Hematopoietic multipotent progenitor cell treated with erythropoietin and hydrocortisone succinate and interleukin-3 and kit ligand, for 17 days (in vitro differentiated cells): ENCODE measurements around the gene SCO2.

ENCODE experiments used
- DNase-seq: peaks from one replicate; pipeline ENCODE4 v3.0.0-alpha.2; 2015; ENCODE audit warnings: low spot score

The SCO2 gene

DNA sequence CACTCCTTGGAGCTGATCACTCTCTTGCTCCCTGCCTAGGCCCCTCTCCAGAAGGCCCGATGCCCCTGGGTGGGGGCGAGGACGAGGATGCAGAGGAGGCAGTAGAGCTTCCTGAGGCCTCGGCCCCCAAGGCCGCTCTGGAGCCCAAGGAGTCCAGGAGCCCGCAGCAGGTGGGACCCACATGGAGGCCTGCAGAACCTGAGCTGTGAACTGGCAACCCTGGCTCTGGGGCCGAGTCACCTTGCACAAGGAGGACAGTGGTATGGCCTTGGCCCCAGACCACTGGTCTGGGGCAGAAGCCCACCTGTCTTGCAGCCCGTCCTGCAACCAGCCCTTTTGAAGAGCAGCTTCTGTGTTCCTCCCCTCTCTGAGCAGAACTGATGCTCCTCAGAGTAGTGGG is 6.2 kb downstream of the SCO2 start:
- DNase-seq = no peak

DNA sequence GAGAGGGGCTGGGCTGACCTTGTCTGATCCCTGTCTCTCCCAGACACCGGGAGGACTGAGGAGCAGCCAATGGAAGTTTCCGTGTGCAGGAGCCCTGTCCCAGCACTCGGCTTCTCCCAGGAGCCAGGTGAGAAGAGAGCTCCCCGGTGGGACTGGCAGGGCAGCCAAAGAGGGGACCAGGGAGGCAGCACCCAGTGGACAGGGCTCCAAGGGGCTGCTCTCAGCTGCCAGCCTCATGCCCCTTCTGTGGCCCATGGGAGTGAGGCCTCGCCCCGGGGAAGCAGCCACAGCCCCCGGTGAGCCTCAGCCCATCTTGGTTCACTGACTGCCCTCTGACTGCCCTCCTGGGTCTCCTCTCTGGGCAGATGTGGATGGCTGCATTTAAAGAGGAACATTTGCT is 6.8 kb downstream of the SCO2 start:
- no peak for DNase-seq

DNA sequence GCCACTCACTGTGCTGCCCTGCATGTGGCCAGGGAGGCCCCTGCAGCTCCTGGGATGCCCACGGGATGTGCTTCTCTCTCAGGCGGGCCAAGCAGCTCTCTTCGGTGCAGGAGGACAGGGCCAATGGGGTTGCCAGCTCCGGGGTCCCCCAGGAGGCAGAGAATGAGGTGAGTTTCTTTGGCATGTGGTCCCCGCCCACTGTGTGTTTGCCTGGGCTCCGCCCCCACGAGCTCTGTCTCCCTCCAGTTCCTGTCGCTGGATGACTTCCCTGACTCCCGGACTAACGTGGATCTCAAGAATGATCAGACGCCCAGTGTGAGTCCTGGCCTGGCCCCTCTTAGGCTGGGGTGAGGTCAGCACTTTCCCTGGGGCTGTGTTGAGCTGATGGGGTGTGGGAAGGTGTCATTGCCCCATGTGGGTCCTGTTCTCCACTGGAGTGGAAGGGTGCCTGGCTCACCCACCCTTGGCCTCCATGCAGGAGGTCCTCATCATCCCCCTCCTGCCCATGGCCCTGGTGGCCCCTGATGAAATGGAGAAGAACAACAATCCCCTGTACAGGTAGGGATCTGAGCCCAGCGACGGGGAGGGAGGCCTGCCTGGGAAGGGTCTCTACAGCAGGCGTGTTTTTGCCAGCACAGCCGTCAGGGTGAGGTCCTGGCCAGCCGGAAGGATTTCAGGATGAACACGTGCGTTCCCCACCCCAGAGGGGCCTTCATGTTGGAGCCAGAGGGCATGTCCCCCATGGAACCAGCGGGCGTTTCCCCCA is 7.7 kb downstream of the SCO2 start:
- DNase-seq = no peak

DNA sequence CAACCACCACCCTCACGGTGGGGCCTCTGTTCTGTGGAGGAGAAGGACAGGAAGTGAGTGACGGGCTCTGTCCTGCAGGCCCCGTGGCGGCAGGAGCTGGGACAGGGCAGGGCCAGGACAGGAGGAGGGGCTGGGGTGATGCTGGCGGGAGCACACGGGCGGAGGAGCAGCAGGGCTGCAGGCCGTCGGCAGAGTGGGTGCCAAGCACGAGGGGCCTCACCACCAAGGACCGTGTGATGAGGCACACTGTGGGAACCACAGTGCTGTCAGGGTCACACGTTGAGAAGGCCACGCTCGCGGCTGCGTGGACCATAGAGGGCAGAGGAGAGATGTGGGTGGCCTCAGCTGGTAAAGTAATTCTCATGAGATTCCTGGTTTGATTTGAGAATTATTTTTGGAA is 8.5 kb downstream of the SCO2 start:
- DNase-seq = no peak

DNA sequence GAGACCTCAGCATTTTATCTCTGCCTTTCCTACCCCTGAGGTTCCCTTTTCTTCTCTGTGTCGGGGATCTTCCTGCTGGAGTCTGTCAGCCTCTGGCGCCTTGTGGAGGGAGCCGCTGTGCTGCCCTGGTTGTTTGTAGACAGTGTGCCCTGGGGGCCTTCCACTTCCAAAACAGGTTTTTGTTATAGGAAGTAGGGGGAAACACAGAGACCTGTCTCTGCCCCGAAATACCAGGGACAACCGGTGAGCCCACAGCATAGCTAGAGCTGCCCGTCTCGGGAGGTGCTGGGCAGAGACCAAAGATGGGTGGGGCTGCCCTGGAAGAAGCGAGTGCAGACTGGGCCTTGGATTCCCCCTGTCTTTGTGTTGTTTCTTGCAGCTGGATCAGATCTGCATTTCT is 9.3 kb downstream of the SCO2 start:
- DNase-seq = no peak

DNA sequence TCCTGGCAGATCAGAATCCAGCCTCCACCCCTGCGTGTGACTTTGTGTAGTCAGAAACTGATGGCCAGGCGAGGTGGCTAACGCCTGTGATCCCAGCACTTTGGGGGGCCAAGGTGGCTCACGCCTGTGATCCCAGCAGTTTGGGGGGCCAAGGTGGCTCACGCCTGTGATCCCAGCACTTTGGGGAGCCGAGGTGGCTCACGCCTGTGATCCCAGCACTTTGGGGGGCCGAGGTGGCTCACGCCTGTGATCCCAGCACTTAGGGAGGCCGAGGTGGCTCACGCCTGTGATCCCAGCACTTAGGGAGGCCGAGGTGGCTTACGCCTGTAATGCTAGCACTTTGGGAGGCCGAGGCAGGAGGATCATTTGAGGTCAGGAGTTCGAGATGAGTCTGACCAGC is 12.2 kb downstream of the SCO2 start:
- DNase-seq = no peak

DNA sequence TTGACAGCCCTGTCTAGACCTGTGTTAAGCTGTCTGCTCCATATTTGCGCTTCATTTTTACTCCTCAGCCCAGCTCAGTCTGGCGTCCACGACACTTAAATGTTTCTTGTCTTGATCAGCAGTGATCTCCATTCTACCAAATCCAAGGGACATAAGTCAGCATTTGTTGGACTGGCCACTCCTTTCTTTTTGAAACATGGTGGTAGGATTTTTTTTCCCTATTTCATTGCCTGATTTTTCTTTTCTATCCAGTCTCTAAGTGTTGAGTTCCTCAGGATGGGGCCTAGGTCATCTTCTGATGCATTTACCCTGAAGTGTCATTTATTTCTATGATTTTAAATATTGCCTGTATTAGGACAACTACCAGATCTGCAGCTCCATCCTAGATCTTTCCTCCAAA is 16.5 kb downstream of the SCO2 start:
- no peak for DNase-seq

DNA sequence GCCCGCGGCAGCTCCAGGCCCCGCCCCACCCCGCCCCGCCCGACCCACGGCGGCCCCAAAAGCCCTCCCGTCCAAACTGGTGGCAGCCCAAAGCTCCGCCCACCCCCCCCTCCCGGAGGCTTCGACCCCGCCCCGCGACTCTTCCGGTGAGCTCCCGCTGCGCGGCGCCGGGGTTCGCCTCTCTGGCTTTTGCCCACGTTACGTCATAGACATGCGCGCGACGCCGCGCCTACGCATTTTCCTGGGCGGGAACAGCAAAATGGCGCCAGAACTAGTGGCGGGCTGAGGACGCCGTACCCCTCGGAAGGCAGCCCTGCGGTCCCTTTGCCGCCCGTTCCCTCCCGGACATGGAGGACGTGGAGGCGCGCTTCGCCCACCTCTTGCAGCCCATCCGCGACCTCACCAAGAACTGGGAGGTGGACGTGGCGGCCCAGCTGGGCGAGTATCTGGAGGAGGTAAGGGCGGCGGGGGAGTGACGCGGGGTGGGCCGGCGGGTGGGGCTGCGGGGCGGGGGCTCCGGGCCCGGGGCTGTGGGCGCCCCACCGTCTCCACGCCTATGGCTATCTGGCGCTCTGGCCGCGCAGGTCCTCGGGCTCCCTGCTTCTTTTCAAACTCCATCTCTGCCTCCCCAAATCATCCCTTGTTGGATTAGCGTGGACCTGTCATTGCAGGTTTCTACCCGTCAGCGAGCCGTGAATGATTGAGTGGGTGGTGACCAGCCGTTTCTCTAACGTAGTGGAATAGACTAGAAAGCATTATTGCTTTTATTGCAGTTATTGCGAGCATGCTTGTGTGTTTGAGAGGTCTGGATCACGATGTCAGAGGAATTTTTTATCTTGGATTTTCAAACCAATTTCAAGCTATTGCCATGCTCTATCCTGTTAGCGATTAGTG is 17.2 kb downstream of the SCO2 start, which contains the start of gene NCAPH2:
TSS of gene NCAPH2 (plus strand) at position 234 of the 894 bp plus-strand sequence. CDS start at position 348, 114 bp downstream.
- DNase-seq = peak; percentile 98

DNA sequence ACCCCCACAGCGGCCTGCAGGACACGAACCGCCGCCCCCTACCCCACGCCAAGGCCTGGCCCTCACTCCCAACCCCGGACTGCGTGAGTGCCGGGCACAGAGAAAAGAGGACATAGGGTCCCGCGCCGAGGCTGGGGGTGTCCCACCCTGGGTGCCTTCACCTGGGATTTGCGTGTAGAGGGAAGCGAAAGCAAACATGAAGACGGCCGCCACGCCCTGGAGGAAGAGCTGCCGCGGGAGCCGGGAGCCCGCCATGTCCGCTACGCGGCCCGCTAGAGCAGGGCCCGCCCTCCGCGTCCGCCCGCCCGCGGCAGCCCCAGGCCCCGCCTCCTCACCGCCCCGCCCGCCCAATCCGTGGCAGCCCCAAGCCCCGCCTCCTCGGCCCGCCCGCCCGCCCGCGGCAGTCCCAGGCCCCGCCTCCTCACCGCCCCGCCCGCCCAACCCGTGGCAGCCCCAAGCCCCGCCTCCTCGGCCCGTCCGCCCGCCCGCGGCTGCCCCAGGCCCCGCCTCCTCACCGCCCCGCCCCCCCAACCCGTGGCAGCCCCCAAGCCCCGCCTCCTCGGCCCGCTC is 17.9 kb downstream of the SCO2 start, which contains the start of gene LMF2:
TSS of gene LMF2 (minus strand) at position 282 of the 570 bp plus-strand sequence. CDS start at position 255, 27 bp downstream.
- no peak for DNase-seq

DNA sequence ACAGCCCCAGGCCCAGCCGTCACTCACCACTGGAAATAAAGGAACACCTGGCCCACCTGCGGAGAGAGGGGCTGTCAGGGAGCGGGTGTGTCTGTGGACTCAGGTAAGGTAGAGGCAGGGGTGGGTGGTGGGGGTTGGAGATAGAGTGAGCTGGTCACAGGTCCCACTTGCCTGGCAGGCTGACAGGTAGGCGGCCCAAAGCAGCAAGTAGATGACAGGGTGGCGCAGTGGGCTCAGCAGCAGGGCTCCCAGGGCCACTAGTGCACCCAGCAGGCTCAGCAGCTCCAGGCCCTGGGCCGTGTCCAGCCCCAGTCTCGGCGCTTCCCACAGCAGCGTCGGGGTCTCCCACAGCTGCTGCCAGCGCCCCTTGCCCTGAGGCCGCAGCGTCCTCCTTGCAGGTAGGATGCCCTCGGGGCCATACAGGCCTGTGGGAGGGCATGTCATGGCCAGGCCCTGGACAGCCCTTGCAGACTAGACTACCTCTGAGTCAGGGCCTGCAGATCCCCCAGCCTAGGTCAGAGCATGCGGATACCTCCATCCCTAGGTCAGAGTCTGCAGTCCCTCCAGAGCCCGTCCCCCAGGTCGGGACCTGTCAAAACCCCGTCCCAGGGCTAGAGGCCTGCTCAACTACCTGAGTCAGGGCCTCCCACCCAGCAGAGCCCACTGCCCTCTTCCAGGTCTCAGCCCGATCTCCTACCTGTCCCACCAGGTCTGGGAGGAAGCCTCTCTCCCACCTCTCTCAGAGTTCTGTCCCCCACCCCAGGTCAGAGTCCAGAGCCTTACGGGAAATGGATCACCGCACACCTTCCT is 18.6 kb downstream of the SCO2 start:
- DNase-seq = no peak

DNA sequence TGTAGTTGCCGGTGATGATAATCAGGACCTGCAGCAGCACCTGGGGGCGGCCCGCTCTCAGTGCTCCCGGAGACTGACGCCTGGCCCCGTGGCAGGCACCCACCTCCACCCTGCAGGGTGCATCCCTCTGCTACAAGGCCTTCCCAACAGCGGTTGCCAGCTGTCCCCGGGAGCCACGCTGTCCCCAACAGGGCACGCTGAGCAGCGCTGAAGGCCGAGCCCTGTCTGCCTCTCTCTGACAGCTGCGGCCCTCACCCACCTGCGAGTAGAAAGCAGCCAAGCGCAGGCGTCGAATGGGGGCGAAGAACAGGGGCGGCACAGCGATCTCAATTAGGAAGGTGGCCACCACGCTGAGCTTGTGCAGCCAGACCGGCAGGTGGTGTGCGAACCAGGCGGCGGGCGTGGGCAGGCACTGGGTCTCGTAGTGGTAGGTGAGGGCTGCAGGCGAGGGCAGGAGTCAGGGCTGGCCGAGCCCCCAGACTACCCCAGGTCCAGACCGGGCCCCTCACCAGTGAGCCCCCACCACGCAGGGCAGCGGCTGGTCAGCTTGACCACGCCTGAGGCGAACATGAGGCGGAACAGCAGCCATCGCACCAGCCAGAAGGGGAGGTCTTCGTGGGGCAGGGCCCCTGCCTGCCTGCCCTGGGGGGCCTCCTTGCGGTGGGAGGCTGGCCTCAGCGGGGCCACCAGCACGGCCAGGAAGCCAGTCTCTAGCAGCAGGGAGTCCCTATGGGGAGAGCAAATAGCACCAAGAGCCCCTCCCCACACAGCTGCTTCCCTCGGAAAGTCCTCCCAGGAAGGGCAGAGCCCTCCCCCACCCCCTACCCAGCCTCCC is 19.4 kb downstream of the SCO2 start:
- DNase-seq = no peak

DNA sequence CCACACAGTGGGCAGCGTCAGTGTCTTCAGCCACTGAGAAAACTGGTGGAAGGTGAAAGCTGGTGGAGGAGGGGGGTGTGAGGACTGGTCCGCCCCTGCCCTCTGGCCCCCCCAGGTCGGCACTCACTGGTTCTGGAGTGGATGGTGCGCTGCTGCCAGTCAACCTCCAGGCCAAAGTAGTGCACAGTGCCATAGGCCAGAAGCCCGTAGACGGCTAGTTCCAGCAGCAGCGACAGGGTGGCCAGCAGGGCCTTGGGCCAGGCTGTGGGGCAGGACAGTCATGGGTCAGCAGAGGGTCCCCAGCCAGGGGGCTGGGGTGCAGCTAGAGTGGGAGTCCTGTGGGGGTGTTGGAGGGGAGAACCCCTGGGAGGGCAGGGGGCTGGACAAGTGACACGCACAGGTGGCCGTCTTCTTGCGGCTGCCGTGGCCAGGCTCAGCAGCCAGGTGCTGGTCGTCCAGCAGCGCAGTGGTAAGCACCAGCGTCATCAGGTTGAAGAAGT is 20.1 kb downstream of the SCO2 start:
- DNase-seq = no peak

DNA sequence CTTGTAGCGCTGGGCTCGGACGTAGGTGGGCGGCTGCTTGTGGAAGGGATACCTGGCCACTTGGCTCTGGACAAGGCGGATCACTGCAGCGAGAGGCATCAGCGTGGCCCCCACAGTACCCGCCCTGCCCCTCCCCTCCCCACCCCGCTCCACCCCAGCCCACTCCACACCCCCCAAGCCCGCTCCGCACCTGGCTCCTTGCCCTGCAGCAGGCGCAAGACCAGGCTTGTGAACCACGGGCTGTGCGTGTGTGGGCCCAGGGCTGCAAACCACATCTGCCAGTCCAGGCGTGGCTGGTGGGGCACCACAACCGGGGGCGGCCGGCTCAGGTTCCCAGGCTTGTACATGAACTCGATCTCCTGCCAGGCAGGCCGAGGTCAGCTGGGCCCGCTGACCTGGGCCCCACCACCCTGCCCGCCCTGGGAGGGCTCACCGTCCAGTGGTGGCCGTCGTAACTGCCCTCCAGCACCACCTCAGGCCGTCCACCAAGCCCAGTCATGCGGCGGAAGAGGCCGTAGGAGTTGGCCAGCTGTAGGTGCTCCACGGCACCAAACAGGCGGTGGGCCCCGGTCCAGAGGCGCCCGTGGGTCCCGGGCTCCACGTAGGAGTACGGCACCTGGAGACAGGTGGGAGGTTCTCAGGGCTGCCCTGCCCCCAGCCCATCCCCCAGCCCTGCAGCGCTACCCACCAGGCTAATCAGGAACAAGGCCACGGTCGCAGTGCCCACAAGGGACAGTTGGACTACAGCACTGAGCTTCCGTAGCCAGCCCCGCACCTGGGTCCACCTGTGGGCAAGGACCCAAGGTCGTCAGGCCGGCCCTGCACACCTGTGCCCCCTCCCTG is 20.8 kb downstream of the SCO2 start:
- DNase-seq = no peak

DNA sequence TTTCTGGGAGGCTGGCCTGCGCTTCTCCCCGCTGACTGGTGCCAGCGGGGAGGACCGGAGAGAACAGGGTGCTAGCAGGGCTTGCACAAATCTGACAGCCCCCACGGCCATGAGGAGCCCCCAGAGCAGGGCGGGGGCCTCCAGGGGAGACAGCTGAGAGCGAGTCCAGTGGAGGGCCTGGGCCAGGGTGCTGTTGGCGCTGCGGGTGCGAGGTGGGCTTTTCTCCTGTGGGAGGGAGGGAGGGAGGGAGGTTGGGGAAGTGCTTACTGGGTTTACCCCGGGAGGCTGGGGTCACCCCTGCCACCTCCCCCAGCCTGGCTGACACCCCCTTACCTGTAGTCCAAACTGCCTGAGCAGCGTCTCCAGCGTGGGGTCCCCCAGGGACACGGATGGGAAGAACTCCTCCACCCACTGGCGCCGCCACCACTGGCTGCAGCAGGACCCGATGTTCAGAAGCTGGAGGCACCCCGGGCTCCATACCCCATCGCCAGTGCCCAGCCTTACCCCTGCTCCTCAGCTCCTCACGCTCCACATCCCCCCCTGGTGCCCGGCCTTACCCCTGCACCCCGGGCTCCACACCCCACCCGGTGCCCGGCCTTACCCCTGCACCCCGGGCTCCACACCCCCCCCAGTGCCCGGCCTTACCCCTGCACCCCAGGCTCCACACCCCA is 21.8 kb downstream of the SCO2 start:
- DNase-seq = no peak

DNA sequence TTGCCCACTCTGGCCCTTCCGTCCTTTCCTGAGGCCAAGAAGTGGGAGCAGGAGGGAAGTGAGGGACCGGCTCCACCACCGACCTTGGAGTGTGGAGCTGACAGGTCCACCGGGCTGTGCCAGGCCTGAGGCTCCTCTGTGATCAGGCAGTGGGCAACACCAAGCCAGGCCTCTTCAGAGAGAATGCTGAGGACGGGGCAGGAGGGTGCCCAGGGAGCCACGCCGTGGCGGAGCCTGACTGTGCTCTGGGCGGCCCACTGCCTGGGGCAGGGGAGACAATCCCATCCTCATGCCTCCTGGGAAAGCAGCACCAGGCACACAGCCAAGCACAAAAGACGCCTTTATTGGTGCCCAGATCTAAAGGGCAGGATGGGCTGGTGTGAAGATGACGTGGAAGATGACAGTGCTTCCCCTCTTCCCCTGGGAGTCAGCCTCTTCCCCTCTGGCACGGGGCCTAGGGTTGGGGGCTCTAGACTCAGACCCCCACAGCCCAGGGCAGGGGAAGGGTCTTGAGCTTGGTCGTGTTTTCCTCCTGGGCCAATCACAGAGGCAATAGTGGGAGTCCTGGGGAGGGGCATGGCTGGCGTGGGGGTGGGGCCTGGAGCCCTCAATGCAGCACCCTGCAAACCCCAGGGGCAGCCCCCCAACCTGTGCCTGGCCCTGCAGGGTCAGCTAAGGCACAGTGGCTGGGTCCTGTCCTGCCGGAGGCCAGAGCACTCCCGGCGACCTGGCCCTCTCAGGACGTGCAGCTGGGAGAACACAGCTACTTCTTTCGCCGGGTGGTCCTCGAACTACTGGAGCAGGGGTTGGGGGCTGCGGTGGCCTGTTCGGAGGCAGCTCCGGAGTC is 22.5 kb downstream of the SCO2 start:
- no peak for DNase-seq

DNA sequence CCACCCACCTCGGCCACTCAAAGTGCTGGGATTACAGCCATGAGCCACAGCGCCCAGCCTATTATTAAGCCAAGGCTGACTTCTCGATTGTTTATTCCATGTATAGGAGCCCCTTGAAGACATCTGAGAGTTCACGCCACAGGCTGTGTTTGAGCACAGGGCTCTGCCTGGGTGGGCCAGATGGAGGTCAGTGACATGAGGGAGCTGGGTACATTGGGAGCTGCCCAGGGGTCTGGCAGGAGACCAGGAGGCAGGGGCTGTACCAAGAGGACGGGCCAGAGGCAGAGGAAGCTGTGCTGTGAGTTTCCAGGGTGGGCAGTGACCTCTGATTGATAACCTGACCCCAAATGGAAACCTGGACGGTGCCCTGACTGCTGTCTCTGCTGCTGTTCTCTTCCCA is 23.3 kb downstream of the SCO2 start:
- DNase-seq = no peak

DNA sequence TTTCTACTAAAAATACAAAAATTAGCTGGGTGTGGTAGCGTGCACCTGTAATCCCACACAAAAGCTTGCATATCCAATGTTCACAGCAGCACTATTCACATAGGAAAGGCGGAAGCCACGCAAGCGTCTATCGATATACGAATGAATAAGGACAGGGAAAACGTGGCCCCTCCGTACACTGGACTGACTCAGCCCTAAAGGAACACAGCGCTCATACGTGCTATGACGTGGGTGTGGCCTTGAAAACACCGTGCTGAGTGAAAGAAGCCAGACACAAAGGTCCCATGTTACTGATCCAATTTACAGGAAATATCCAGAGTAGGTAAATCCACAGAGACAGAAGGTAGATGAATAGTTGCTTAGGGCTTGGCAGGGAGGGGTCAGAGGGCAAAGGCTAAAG is 24.9 kb downstream of the SCO2 start:
- no peak for DNase-seq

DNA sequence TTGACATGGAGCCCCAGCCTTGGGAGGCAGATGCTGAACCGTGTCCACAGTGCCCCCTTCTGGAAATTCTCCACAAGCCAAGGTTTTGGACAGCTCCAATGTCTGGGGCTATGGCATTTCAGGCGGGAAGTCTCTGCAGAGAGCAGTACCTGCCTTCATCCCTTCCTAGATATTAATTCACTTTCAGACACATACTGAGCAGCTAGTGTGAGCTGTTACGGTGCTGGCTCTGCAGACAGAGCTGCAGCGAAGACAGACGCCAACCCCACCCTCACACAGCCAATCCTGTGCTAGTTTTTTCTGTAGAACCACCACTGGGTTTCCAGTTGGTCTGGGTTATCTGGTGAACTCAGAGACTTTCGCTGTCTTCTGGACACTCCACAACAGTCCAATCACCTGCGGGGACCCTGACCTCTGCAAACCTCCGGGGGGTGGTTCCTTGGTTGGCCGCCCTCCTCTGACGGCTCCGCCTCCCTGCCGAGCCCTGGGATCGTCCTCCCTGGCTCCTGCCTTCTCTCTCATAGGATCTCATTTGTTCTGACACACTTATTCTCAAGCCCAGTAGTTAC is 27.0 kb downstream of the SCO2 start:
- peak; percentile 45 for DNase-seq
